Skin of body (tissue), 2 donors: ENCODE measurements around the gene C19orf25. TPM values are rescaled to one million over a fixed set of nuclear protein-coding genes. Genes with fewer than 3 reads are reported as not detected.
"Not testable (repeated sequence)": the region's sequence is repeated elsewhere in the genome, so short reads cannot be mapped to it uniquely, and the experiment has no call there.

Experiments
- DNase-seq: peaks from one replicate; lab custom pipeline; 2025; lab: John Stamatoyannopoulos, UW
- total RNA-seq: library from RNA; depleted of rRNA; stranded (reverse); fragments of >200 nt; gene quantifications from one replicate; pipeline ENCODE4 v1.2.3, GENCODE V29; 2014

The C19orf25 gene
- total RNA-seq, 1 donor from 2014 or later: 11.6 TPM

DNA sequence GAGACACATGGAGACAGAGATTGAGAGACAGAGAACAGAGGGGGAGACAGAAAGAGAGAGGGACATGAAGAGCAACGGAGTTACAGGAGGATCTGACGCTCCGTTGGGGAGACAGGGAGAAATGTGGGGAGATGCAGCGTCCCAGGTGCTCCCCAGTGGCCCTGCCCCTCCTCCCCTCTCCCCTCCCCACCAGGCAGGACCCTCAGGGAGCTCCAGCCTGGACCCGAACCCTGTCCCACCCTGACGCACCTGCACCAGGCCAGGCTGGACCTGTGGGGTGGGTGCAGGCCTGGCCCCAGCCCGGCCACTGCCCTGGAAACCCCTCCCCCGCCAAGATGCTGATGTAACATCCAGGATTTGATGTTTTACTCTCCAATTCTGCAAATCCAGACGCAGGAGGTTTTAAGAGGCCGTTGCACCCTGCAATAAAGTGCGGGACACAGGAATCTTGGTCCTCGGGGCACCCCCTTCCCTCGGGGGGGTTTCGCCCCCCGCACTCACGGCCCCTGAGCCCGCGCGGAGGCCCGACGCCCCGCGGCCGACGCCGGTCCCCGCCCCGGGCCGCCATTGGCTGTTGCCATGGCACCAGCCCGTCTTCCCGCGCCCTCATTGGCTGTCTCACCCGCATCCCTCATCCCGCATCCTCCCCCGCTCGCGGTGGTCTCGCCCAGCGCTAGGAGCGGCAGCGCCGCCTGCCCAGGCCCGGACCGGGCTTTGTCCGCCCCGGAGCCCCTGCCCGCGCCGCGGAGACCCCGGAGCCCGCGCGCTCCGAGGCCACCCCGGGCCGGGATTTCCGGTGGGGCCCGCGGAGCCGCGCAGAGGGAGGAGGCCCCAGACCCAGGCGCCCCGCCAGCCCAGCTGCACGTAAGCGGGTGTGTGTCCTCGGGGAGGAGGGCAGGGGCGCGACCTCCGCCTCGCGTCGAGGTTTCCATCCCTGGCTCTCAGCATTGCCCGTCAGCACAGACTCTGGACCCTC lies 29.3 kb downstream of the C19orf25 start, which contains the start of gene APC2:
TSS of gene APC2 (plus strand) at position 655 of the 976 bp plus-strand sequence. CDS start 2,881 bp downstream, outside the sequence.
- DNase-seq: no peak

DNA sequence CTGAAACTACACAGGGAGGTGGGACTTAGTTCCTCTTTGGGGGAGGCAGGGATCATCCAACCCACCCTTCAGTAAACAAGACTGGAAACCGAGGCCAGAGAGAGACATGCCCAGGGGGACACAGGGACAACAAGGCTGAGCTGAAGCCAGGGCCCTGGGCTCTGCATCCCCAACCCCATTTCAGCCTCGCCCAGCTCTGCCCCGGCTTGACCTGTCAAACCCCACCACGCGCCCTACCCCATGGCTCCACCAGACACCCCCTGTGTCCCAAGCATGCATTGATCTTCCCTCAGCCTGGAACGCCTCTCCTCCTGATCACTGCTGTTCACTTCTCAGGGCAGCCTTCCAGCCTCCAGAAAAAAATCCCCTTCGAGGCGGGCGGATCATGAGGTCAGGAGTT lies 31.1 kb downstream of the C19orf25 start:
- no peak for DNase-seq

DNA sequence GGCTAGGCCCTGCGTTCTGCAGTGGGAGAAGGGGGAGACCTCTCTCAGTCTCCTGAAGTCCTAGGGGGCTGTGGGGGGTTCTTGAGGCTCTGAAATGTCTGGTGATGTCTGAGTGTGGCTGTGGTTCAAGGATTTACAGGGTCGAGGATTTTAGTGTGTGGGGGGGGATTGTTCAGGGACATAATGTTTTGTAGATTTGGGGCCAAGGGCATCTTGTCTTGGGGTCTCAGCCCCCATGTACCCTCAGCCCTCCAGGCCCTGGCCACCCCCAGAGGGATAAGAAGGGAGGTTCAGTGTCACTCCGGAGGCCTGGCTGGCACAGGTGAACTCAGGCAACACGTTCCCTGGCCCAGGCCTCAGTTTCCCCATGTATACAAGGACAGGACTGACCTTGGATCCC lies 31.5 kb downstream of the C19orf25 start:
- DNase-seq: no peak

DNA sequence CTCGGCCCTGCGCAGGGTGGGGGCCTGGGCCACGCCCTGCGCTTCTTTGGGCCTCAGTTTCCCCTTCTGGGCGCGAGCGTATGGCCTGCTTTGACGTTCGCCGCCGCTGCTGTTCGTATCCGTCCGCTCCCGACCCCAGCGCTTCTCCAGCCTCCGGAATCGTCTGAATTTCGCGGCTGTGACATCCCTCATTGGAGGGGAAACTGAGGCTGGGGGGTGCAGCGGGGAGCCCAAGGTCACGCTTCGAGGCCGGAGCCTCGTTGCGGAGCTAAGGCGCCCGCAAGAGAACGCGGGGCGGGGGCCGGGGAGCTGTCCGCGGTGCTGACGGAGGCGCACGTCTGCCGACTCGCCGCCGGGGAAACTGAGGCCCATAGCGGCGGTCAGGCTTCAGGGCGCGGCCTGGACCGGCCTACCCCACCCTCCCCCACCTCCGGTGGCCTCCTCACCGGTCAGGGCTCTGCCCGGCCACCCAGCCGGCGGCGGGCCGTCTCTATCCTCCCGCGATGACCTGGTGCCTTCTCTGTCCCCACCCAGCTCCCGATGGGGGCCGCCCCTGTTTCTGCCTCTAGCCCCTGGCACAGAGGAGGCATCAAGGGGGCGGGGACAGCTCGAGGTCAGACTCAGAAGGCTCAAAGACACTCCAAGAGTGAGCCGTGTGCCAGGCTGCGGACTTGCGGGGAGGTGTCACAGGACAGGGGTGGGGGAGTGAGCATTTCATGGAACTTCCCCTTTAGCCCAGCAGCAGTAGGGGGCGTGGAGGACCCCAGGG lies 32.1 kb downstream of the C19orf25 start:
- DNase-seq: no peak

DNA sequence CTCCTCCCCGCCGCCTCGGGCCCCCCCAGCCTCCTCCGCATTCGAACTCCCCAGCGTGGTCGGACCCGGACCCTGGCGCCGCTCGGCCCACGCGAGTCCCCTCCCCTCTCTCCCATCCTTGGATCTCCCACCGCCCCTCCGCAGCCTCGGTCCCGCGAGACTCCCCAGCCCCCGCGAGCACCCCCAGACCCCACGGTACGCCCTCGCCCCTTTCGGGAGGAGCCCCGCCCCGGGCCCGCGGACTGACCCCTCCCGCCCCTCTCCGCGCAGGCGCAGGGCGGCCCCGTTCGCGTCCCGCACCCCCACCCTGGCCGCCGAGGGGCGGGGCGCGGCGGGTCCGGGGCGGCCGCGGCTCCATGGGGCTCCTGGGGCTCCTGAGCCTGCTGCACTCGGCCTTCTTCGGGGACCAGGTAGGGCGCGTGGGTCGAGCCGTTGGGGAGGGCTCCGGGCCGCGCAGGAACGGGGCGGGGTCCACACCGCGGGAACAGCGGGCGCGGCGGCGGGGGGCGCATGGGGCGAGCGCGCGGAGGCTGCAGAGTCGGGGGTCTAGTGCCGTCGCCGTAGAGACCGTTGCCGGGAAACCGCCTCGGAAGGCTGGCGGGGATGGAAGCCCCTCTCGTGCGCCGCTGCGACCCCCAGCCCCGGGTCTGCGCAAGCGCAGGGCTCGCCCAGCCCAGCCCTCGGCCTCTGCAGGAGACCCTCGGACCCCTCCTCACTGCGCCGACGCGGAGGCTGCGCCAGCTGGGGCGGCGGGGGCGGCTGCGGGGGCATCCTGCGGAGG lies 32.9 kb downstream of the C19orf25 start:
- no peak for DNase-seq

DNA sequence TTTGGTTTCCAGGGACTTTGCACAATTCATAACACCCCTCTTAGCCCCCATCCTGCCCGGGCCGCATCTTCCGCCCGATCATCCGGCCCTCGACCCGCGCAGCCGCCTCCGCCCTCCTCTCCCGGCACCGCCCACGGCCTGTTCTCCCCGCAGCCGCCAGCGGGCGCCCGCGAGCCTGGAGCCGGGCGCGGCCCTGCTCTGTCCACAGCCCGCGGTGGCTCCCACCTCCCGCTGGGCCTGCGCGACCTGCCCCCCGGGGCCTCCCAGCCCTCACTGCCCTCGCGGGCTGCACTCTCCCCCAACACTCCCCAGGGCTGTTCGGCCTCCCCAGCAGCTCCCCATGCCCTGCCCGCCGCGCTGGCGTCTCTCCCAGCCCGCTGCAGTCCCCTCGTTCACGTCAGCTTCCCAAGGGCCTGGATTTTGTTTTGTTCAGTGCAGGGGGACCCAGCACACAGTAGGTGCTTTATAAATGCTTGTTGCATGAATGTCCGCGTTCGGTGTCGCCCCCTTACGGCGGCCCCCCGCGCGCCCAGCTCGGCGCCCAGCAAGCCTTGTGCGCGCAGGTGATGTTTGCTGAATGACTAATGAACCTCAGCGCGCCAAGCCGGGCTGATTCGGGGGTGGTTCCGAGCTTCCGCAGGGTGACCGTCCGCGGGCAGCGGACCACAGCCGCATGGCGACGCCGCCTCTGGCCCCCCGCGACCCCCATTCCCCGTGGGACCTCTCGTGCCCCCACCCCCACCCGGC lies 33.7 kb downstream of the C19orf25 start:
- DNase-seq: peak; percentile 23

DNA sequence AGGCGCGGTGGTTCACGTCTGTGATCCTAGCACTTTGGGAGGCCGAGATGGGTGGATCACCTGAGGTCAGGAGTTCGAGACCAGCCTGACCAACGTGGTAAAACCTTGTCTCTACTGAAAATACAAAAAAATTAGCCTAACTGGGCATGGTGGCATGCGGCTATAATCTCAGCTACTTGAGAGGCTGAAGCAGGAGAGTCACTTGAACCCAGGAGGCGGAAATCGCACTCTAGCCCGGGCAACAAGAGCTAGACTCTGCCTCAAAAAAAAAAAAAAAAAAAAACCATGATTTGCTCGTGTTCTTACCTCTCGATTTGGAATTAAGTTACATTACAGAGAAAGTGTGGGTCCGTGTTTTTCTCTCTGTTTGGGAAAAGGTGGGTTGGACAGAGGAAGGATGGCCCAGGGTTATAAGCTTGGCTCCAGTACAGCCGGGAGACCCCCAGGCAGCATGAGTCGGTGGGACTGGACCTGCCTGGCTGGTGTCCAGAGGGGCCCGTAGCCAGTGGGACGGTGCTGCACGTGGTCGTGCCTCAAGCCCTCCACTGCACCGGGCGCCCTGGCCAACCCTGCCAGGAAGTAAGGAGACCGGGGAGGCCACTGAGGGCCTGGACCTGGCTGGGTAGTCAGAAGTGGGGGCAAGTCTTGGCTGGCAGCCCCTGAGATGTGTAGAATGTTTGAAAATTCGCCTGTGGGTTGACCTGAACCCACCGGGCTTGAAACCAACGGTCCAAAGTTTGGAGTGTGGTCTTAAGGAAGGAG lies 37.2 kb downstream of the C19orf25 start:
- no peak for DNase-seq

DNA sequence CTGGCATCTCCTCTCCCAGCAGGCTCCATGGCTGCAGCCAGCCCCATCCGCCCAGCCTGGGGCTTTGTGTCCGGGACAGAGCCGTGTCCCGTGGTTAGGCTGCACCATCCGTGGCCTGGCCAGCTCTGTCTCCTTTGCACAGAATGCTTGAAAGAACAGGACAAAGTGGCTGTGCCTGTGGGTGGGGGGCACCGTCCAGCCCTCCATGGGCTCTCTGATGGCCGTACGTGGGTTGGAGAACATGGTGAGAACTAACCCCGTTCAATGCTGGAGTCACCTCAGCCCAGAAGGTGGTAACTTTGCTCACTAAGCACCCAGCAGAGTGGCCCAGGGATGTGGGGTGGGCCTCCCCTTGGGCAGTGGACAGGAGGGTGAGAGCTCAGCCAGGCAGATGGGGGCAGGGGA lies 38.0 kb downstream of the C19orf25 start:
- DNase-seq: no peak

DNA sequence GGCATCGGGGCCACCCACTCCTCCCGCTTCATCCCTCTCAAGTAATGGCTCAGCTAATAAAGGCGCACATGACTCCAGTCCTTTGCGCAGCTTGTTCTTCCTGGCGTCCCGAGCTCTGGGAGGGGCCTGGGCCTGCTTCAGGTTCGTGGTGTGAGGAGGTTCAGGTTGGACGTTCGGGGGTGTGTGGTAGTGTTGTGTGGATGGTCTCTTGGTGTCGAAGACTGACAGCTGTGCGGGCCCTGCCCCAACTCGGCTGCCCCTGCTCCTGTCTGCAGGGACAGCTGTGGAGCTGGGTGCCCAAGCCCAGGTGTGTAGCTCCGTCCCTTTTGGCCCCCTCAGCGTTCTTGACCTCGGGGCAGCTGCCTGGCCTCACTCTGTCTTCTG lies 38.6 kb downstream of the C19orf25 start:
- no peak for DNase-seq

DNA sequence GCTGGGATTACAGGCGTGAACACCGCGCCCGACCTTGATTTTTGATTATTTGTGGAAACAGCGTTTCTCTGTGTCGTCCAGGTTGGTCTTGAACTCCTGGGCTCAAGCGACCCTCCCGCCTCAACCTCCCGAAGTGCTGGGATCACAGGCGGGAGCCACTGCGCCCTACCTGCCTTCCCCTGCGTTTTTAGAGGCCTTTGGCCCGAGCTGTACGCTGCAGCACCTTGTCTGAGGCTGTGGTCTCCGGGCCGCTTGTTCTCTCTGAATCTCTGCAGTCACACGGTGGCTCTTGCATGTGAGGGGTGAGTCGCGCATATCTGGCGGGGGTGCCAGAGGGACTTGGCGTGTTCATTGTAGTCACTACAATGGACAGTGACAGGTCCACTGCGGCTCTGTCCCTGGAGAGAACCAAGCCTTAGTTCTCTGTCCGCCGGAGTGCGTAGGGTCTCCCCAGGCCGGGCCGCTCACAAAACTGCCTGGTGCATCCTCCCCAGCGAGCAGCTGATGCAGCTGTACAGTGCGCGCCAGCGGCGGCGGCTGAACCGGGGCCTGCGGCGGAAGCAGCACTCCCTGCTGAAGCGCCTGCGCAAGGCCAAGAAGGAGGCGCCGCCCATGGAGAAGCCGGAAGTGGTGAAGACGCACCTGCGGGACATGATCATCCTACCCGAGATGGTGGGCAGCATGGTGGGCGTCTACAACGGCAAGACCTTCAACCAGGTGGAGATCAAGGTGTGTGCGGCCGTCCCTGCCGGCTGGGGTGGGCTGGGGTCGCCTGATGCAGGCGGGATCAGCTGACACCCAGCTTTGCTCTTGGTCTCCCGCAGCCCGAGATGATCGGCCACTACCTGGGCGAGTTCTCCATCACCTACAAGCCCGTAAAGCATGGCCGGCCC lies 39.2 kb downstream of the C19orf25 start:
- DNase-seq: not testable (repeated sequence)

DNA sequence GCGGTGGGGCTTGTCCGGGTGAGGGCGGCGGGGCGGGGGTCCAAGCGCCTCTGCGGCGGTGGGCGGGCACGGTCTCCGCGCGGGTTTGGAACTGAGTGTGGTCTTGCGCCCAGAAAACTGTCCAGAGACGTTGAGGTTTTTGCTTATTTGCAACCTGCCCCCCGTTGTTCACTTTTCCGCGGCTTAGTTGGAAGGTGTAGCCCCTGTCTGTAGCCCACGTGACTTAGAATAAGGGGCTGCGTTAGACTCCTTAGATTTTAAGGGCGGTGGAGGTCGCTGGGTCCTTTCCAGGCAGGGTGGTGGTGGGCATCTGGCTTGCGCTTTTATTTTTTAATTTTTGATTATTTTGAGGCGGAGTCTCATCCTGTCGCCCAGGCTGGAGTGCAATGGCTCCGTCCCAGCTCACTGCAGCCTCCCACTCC lies 40.1 kb downstream of the C19orf25 start:
- no peak for DNase-seq

DNA sequence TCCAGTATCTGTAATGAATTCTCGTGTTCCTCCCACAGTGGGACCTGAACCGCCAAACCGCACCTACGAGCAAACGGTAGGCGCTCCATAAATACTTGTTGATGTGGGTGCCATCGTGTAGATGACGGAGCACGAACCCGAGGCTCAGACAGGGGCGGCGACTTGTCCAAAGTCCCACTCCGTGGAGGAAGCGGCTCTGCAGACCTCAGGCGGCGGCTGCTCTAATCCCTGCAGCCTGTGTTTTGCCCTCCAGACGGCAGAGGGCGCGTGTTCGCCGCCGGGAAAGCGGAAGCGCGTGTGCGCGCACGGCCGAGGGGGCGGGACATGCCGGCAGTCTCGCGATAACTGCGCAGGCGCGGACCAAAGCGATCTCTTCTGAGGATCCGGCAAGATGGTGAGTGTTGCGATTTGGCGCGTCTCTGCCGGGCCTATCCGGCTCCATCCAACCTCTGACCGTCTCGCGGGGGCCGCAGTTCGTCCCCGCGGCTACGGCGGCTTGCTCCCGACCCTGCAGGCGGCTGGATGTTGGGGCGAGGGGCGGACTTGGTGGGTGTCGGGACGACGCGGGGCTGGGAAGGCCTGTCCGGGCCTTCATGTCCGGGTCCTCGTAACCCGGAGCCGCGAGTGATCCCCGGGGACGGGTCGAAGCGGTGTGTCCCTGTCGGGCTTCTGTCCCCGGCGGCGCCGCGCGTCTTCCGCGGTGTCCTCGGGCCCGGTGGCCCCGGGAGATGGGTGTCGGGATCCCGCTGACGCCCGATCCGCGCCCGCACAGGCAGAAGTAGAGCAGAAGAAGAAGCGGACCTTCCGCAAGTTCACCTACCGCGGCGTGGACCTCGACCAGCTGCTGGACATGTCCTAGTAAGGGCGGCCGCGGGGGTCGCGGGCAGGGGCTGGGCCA lies 40.7 kb downstream of the C19orf25 start, which contains the start of gene RPS15:
TSS of gene RPS15 (plus strand) at position 362 of the 898 bp plus-strand sequence. CDS start at position 392, 30 bp downstream.
- peak; percentile 98 for DNase-seq

DNA sequence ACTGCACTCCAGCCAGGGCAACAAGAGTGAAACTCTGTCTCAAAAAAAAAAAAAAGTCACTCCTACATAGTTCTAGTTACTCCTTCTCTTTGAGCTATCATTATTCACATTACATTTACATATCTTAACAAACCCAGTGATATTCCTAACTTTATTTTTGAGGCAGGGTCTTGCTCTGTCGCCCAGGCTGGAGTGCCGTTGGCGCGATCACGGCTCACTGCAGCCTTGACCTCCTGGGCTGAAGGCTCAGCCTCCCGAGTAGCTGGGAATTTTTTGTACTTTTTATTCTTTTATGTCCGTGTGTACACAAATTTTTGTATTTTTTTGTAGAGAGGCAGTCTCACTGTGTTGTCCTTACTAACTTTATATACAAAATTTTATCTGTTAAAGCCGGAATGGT lies 41.4 kb downstream of the C19orf25 start:
- DNase-seq: no peak

DNA sequence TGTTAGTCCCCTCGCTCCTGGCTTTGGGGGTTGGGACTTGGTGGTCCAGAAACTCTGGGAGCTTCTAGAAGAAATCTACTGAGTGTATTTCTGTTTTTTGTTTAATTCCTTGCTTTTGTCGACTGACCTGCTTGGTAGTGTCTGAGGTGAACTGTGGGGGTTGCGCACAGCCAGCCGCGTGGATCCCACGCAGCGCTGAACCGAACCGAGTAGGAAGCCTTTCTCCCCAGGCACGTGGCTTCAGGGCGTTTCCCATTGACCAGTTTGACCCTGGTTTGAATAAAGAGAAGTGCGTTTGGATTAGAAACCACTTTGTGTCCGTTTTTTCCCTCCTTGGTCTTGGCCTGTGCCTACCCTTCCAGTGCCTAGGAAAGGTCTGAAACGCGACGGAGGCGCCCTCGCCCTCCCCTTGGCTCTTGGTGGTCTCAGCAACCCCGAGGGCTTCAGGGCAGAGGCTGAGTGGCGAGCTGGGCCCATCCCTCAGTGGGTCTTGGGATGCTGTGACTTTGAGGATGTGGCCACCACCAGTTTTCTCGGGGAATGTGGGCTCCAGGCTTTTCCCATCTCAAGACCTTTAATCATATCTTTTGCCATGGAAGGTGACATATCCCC lies 43.5 kb downstream of the C19orf25 start:
- DNase-seq: no peak

DNA sequence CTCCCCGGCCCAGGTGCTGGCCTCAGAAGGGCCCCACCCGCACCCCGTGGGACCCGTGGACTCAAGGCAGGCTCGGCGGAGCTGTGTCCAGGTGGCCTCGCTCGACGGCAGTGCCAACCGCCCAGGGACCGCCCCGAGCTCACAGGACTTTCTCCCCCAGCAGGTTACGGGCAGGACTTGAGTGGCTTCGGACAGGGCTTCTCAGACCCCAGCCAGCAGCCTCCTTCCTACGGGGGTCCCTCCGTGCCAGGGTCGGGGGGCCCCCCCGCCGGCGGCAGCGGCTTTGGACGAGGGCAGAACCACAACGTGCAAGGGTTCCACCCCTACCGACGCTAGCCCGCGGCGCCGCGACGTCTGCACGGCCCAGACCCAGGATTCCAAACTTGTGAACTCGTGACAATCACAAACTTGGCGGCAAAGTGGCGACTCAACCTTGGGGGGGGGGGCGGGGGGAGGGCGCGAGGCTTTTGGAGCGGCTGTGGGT lies 44.4 kb downstream of the C19orf25 start:
- no peak for DNase-seq

DNA sequence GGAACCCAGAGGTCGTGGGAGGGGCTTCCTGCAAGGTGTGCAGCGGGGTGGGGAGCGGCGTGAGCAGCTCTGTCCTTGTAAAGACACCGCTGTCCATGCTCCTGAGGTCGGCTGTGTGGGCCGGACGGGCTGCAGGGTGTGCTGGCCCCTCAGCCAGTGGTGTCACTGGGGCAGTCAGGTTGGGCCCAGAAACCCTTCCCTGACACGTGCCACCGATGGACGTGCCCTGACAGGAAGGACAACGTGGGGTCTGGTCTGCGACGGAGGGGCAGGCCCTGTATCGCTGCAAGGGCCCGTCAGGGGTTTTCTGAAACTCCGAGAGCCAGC lies 45.0 kb downstream of the C19orf25 start:
- DNase-seq: no peak
